SJCRH30 (cell line): ENCODE data around the gene TBC1D12. TPM values are rescaled to one million over a fixed set of nuclear protein-coding genes. Genes with fewer than 3 reads are reported as not detected.

Experiments
- DNase-seq, 2 experiments: peaks; one replicate each; pipeline ENCODE4 v3.0.0-alpha.2; 2015 to 2020
- H3K27ac ChIP-seq: fragments of 250-450 bp; sonication (Bioruptor Pico); 2 replicates; pipeline ENCODE4 v1.5.1; 2020; ENCODE audit warnings: mild to moderate bottlenecking, moderate library complexity
- H3K27me3 ChIP-seq: fragments of 250-450 bp; sonication (Bioruptor Pico); 2 replicates; pipeline ENCODE4 v1.5.1; 2020; ENCODE audit warnings: mild to moderate bottlenecking, moderate library complexity
- H3K36me3 ChIP-seq: fragments of 250-450 bp; sonication (Bioruptor Pico); 2 replicates; pipeline ENCODE4 v1.5.1; 2020; ENCODE audit warnings: mild to moderate bottlenecking, moderate library complexity
- H3K4me1 ChIP-seq: fragments of 250-450 bp; sonication (Bioruptor Pico); 2 replicates; pipeline ENCODE4 v1.5.1; 2020; ENCODE audit warnings: mild to moderate bottlenecking, moderate library complexity
- H3K4me3 ChIP-seq: fragments of 250-450 bp; sonication (Bioruptor Pico); 2 replicates; pipeline ENCODE4 v1.5.1; 2020; ENCODE audit warnings: mild to moderate bottlenecking, moderate library complexity
- H3K9me3 ChIP-seq: fragments of 250-450 bp; sonication (Bioruptor Pico); replicated peaks from 2 replicates; pipeline ENCODE4 v1.5.1; 2020; ENCODE audit warnings: mild to moderate bottlenecking, moderate library complexity
- total RNA-seq: library from RNA; depleted of rRNA; stranded (reverse); fragments of >200 nt; shearing (Covaris generic); gene quantifications from 2 replicates; pipeline ENCODE4 v1.2.3, GENCODE V29; 2014; rRNA removed

Gene TBC1D12
- total RNA-seq, 1 experiment from 2014 or later: 13.2 TPM

DNA sequence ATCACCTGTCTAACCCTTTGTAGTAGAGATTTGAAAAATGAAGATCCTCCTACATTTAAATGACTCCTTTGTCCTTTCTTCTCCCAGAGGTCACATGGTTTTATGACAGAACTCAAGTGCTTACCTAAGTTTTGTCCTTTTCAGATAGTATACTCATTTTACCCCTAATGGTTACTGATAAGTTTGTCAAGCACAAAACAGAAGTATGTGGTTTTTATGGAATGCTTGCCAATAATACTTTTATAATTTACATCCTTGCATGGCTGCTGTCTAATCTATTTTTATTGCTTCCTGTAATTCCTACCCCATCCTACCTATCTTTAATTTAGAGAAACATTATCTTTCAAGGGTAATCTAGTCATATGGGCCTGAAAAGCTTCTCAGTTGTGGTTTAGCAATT lies 180.8 kb downstream of the TBC1D12 start:
- no peaks in the 10 kb centered on the region for H3K9me3 ChIP-seq
- no peak for DNase-seq
- no peak overlapping the region for H3K4me3 ChIP-seq
- H3K27me3 ChIP-seq: no peaks in the 10 kb centered on the region
- no peaks in the 10 kb centered on the region for H3K4me1 ChIP-seq
- H3K36me3 ChIP-seq: peaks cover 24% of the 10 kb centered on the region
- H3K27ac ChIP-seq: no peak overlapping the region

Other genes with a start within 250 kb of the TBC1D12 start
- 31.3 and 34.0 TPM in 2 replicates for gene NOC3L, start 39.6 kb upstream of the TBC1D12 start, total RNA-seq
- gene HELLS, start 143.2 kb downstream of the TBC1D12 start, total RNA-seq: 93.6 and 114 TPM in 2 replicates